HG03469 (cell line): Measurements from ENCODE around the gene EFEMP2.
"Not testable (repeated sequence)": the region's sequence is repeated elsewhere in the genome, so short reads cannot be mapped to it uniquely, and the experiment has no call there.

Source experiments
- ATAC-seq: cut with Tn5 transposase; IDR thresholded peaks from one replicate; pipeline ENCODE4 v1.9.1; 2021; ENCODE audit warnings: mild to moderate bottlenecking, moderate library complexity, moderate number of reproducible peaks; ENCODE audit not compliant: unreplicated experiment

EFEMP2 gene

GRCh38 chr11:65900899-65901180 is 28.2 kb upstream of the EFEMP2 start:
- no peak for ATAC-seq

GRCh38 chr11:65900125-65900898 is 27.7 kb upstream of the EFEMP2 start, which contains the start of gene FOSL1:
Gene FOSL1, minus strand, starts transcription at chr11:65900388. Its CDS starts 49 bp downstream, at chr11:65900339.
- peak; percentile 67 for ATAC-seq

GRCh38 chr11:65899356-65900124 is 26.9 kb upstream of the EFEMP2 start:
- ATAC-seq, result no peak

GRCh38 chr11:65898656-65899355 is 26.2 kb upstream of the EFEMP2 start:
- no peak for ATAC-seq

- ATAC-seq, result no peak
Observed at GRCh38 chr11:65897020-65897471, 24.4 kb upstream of the EFEMP2 start.

GRCh38 chr11:65896034-65896999 is 23.7 kb upstream of the EFEMP2 start:
- no peak for ATAC-seq

GRCh38 chr11:65895482-65895981 is 22.9 kb upstream of the EFEMP2 start:
- no peak for ATAC-seq

- ATAC-seq, result no peak
Observed at GRCh38 chr11:65894034-65894591, 21.5 kb upstream of the EFEMP2 start.

- no peak for ATAC-seq
Observed at GRCh38 chr11:65892661-65893317, 20.2 kb upstream of the EFEMP2 start.

GRCh38 chr11:65892137-65892540 is 19.5 kb upstream of the EFEMP2 start:
- not testable (repeated sequence) for ATAC-seq

GRCh38 chr11:65891219-65892136 is 18.9 kb upstream of the EFEMP2 start:
- no peak for ATAC-seq

GRCh38 chr11:65890324-65891218 is 18.0 kb upstream of the EFEMP2 start, which contains the start of gene CCDC85B:
Gene CCDC85B, plus strand, starts transcription at chr11:65890673. Its CDS starts 111 bp downstream, at chr11:65890784.
- no peak for ATAC-seq

- peak; percentile 25 for ATAC-seq
Observed at GRCh38 chr11:65888163-65888814, 15.7 kb upstream of the EFEMP2 start, which contains the start of gene FIBP. Gene FIBP, minus strand, starts transcription at chr11:65888471. Its CDS starts 53 bp downstream, at chr11:65888418.

GRCh38 chr11:65887723-65888162 is 15.1 kb upstream of the EFEMP2 start:
- no peak for ATAC-seq

- no peak for ATAC-seq
Observed at GRCh38 chr11:65886826-65887722, 14.5 kb upstream of the EFEMP2 start.
